ENCODE results near the gene LBH.

LBH gene

DNA sequence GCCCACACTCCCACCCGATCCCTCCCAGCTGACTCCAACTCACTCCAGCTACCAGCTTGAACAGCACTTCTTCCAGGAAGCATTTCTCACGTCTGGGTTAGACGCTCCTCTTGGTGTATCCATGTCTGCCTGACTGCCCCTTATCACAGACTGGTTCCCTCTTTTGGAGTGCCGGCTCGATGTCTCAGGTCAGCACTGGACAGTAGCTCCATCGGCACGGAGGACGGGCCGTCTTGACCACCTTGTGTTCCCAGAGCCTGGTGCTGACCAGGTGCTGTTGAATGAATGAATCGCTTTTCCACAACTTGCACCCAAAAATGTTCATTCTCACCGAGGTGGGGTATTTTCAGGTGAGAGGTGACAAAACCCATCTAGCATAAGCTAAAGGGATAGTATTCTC, 71.8 kb downstream of the LBH start:
- H2AFZ ChIP-seq, result no peak overlapping the region
- no peak overlapping the region for H3K27ac ChIP-seq
- no peak overlapping the region for H3K4me2 ChIP-seq (ENCODE audit: low read length)
- H3K27me3 ChIP-seq (ENCODE audit: control insufficient read depth, insufficient read depth, low read length), result no peaks in the 10 kb centered on the region
- no peaks in the 10 kb centered on the region for H3K79me2 ChIP-seq
- H3K9me3 ChIP-seq (ENCODE audit: control insufficient read depth, low read length), result no peaks in the 10 kb centered on the region
- H3K36me3 ChIP-seq (ENCODE audit: control insufficient read depth, insufficient read depth, low read length), result no peaks in the 10 kb centered on the region
- TF ChIP-seq, protein P1, sequence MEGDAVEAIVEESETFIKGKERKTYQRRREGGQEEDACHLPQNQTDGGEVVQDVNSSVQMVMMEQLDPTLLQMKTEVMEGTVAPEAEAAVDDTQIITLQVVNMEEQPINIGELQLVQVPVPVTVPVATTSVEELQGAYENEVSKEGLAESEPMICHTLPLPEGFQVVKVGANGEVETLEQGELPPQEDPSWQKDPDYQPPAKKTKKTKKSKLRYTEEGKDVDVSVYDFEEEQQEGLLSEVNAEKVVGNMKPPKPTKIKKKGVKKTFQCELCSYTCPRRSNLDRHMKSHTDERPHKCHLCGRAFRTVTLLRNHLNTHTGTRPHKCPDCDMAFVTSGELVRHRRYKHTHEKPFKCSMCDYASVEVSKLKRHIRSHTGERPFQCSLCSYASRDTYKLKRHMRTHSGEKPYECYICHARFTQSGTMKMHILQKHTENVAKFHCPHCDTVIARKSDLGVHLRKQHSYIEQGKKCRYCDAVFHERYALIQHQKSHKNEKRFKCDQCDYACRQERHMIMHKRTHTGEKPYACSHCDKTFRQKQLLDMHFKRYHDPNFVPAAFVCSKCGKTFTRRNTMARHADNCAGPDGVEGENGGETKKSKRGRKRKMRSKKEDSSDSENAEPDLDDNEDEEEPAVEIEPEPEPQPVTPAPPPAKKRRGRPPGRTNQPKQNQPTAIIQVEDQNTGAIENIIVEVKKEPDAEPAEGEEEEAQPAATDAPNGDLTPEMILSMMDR (IDR thresholded peaks at IDR 0.05), result no peak
- H3K9ac ChIP-seq, result no peak overlapping the region
- H3K4me3 ChIP-seq (ENCODE audit: low read depth, low read length), result no peak overlapping the region
- H3K4me1 ChIP-seq, result peaks cover 14% of the 10 kb centered on the region

DNA sequence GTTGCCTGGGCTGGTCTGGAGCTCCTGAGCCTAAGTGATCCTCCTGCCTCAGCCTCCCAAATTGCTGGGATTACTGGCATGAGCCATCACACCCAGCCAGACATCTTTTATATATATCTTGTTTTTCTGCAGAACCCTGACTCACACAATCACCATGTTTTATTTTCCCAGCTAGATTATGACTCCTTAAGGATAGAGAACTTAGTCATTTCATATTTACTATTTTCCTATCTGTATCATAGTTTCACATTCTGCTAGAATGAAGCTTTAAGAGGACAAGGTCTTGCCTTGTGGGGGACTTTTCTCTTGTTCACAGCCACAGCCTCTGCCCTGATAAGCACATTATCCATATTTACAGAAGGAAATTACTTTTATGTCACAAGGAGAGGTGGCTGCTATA, 73.9 kb downstream of the LBH start:
- Histone ChIP-seq H3K9ac (no peak overlapping the region), H3K27ac (no peak overlapping the region), H3K4me1 (peaks cover 7% of the 10 kb centered on the region), H3K4me3 (ENCODE audit: low read depth, low read length) (no peak overlapping the region), H3K27me3 (ENCODE audit: control insufficient read depth, insufficient read depth, low read length) (no peaks in the 10 kb centered on the region), H3K79me2 (no peaks in the 10 kb centered on the region), H3K9me3 (ENCODE audit: control insufficient read depth, low read length) (no peaks in the 10 kb centered on the region), H3K36me3 (ENCODE audit: control insufficient read depth, insufficient read depth, low read length) (no peaks in the 10 kb centered on the region), H3K4me2 (ENCODE audit: low read length) (no peak overlapping the region), H2AFZ (no peak overlapping the region)
- TF ChIP-seq, protein P1 (IDR thresholded peaks at IDR 0.05), result no peak

DNA sequence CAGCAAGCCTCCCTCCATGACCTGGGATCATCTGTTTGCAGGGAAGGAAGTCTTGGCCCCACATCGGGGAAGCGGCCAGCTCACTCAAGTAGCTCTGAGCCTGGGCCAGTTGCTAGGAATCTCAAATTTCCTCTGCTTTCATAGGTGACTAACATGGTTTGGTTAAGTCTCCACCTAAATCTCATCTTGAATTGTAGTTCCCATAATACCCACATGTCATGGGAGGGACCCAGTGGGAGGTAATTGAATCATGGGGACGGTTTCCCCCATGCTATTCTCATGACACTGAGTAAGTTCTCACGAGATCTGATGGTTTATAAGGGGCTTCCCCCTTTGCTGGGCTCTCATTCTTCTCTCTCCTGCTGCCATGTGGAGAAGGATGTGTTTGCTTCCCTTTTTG, 75.2 kb downstream of the LBH start:
- H3K9ac ChIP-seq, result no peak overlapping the region
- no peaks in the 10 kb centered on the region for H3K36me3 ChIP-seq (ENCODE audit: control insufficient read depth, insufficient read depth, low read length)
- H3K4me3 ChIP-seq (ENCODE audit: low read depth, low read length), result no peak overlapping the region
- no peak overlapping the region for H3K4me2 ChIP-seq (ENCODE audit: low read length)
- H3K27ac ChIP-seq, result no peak overlapping the region
- TF ChIP-seq, protein P1 (IDR thresholded peaks at IDR 0.05), result no peak
- no peaks in the 10 kb centered on the region for H3K9me3 ChIP-seq (ENCODE audit: control insufficient read depth, low read length)
- no peaks in the 10 kb centered on the region for H3K27me3 ChIP-seq (ENCODE audit: control insufficient read depth, insufficient read depth, low read length)
- H3K4me1 ChIP-seq, result no peaks in the 10 kb centered on the region
- no peaks in the 10 kb centered on the region for H3K79me2 ChIP-seq
- no peak overlapping the region for H2AFZ ChIP-seq

DNA sequence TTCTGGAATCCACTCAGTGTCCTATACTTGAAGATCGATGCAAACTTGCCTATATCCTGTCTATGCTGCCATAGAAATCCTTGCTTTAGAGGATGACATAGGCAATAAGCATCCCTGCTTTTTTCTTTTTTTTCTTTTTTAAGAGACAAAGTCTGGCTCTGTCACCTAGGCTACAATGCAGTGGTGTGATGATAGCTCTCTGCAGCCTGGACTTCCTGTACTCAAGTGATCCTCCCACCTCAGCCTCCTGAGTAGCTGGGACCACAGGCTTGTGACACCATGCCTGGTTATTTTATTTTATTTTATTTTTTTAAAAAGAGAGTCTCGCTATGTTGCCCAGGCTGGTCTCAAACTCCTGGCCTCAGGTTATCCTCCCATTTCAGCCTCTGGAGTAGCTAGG, 76.9 kb downstream of the LBH start:
- no peaks in the 10 kb centered on the region for H3K27me3 ChIP-seq (ENCODE audit: control insufficient read depth, insufficient read depth, low read length)

More for the DNA sequence above, 76.9 kb downstream of the LBH start:
- no peak overlapping the region for H3K27ac ChIP-seq
- no peak overlapping the region for H3K4me3 ChIP-seq (ENCODE audit: low read depth, low read length)
- H3K4me1 ChIP-seq, result no peaks in the 10 kb centered on the region
- H3K36me3 ChIP-seq (ENCODE audit: control insufficient read depth, insufficient read depth, low read length), result no peaks in the 10 kb centered on the region
- H3K4me2 ChIP-seq (ENCODE audit: low read length), result no peak overlapping the region
- TF ChIP-seq, protein P1 (IDR thresholded peaks at IDR 0.05), result no peak
- H3K9me3 ChIP-seq (ENCODE audit: control insufficient read depth, low read length), result no peaks in the 10 kb centered on the region
- H3K79me2 ChIP-seq, result no peaks in the 10 kb centered on the region
- no peak overlapping the region for H2AFZ ChIP-seq
- no peak overlapping the region for H3K9ac ChIP-seq

All from parathyroid adenoma (tissue), 2 donors.